Immature natural killer cell (primary cell): ENCODE data around the gene IRAK1. TPM values are rescaled to one million over a fixed set of nuclear protein-coding genes. Genes with fewer than 3 reads are reported as not detected.

ENCODE experiments used
- DNase-seq, 3 donors: peaks; one replicate each; pipeline ENCODE4 v3.0.0; 2022; ENCODE audit warnings: mixed read lengths in 1 of 3
- H3K27ac Mint-ChIP-seq, 6 donors: one replicate each; pipeline ENCODE4 v1.8.0; 2020; ENCODE audit warnings: mixed read lengths in 6 of 6, mild to moderate bottlenecking in 5 of 6, inconsistent platforms in 4 of 6, moderate library complexity in 3 of 6
- H3K27me3 Mint-ChIP-seq, 3 donors: one replicate each; pipeline ENCODE4 v1.8.0; 2020 to 2021; ENCODE audit warnings: low read depth in 3 of 3, mild to moderate bottlenecking in 3 of 3, mixed read lengths in 3 of 3, moderate library complexity in 3 of 3, inconsistent platforms in 1 of 3
- H3K36me3 Mint-ChIP-seq, 3 donors: one replicate each; pipeline ENCODE4 v1.8.0; 2020; ENCODE audit warnings: mixed read lengths in 3 of 3, inconsistent platforms in 2 of 3, mild to moderate bottlenecking in 2 of 3
- H3K4me1 Mint-ChIP-seq, 2 donors: one replicate each; pipeline ENCODE4 v1.8.0; 2020; ENCODE audit warnings: inconsistent platforms in 2 of 2, mild to moderate bottlenecking in 2 of 2, mixed read lengths in 2 of 2, moderate library complexity in 1 of 2
- H3K4me3 Mint-ChIP-seq, 5 donors: one replicate each; pipeline ENCODE4 v1.8.0; 2020; ENCODE audit warnings: mild to moderate bottlenecking in 5 of 5, mixed read lengths in 5 of 5, inconsistent platforms in 3 of 5, moderate library complexity in 3 of 5
- H3K9me3 Mint-ChIP-seq, 6 donors: one replicate each; pipeline ENCODE4 v1.8.0; 2020; ENCODE audit warnings: mild to moderate bottlenecking in 6 of 6, mixed read lengths in 6 of 6, inconsistent platforms in 4 of 6, moderate library complexity in 3 of 6
- polyA plus RNA-seq, 3 donors: library from polyadenylated mRNA; unstranded; fragments of 300-500 nt; fragmentation: Illumina TruSeq; gene quantifications; one replicate each; pipeline ENCODE4 v1.2.3, GENCODE V29; 2021

IRAK1 gene
- polyA plus RNA-seq, 3 donors from 2014 or later, result 39.0 to 81.9 (median 46.6) TPM

DNA sequence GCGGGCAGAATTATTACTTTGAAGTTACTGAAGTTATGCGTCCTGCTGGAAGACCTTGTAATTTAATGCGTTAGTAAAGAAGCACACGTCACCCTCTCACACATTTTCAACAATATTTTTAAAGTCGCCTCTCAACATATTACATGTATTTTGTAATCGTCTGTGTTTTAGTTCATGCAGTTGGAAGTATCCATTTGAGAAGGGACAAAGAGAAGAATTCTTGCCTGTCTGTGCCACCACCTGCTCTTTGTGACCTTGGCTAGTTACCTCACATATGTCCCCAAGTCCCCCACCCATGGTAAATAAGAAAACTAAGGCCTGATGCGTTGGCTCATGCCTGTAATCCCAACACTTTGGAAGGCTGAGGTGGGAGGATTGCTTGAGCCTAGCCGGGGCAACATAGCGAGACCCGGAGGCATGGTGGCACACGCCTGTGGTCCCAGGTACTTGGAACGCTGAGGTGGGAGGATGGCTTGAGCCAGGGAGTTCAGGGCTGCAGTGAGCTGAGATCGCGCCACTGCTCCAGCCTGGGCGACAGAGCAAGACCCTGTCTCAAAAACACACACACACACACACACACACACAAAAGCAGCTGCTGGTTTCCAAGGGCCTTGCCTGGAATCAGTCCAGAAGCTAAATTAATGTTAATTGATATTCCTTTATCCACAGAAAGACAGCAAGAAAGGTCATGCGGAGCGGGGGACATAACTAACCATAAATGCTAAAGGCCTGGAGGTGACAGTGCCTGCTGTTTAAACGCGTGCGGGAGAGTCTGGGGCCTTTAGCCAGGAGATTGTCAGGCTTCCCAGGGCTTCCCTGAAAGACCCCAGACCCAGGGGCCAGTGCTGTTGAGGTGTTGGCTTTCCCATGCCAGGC is 46.3 kb downstream of the IRAK1 start:
- H3K4me1 Mint-ChIP-seq, result peaks cover 29 to 43% of the 10 kb centered on the region in 2 donors
- DNase-seq, result no peak
- peaks cover 0 to 2% (median 0%) of the 10 kb centered on the region in 6 donors for H3K9me3 Mint-ChIP-seq
- H3K27me3 Mint-ChIP-seq, result peaks cover 15 to 22% (median 21%) of the 10 kb centered on the region in 3 donors
- peak overlapping the region; percentile 91 to 98 (median 96) for H3K27ac Mint-ChIP-seq
- H3K4me3 Mint-ChIP-seq, result peak overlapping the region; percentile 87 to 92 (median 90)
- no peaks in the 10 kb centered on the region for H3K36me3 Mint-ChIP-seq

DNA sequence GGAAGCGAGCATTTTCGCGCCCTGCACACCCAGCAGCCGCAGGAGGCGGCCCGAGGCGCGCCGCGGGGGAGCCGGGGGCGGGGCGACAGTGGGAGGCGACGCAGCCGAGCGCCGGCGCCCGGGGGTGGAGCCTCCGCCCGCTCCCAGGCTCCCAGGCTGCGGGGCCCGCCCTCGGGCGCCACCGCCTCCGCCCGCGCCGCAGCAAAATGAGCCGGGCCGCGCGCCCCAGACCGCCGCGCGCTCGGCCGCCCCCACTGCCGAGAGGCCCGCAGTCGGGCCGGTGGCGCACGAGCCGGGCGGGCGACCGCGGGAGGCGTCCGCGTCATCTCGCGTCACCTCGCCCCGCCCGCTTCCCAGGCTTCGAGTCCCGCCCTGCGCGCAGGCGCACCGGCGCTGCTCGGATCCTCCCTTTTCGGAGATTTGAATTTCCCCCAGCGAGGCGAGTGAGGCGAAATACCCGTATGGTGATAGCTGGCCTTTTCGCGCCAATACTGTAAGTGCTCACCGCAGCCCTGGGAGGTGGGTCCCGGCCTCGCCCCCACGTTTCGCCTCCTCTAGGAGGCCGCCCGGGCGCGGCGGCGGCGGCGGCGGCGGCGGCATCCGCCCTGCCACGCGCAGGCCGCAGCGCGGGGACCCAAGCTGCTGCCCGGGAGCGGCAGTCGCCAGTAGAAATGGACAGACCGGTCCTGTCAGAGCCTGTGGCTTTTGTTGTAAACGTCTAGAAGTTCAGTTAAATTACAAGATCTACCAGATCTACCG is 47.2 kb downstream of the IRAK1 start, which contains the start of gene TMEM187:
Gene TMEM187, plus strand, starts transcription at position 387 of the 759 bp plus-strand sequence. CDS start 9,309 bp downstream, outside the sequence.
- Mint-ChIP-seq H3K27me3 (peaks cover 15 to 22% (median 21%) of the 10 kb centered on the region in 3 donors), H3K27ac (peak within 1 kb of the TSS; percentile 98 to 100 (median 100)), H3K9me3 (peaks cover 0 to 2% (median 0%) of the 10 kb centered on the region in 6 donors), H3K4me3 (peak within 1 kb of the TSS; percentile 98 to 100 (median 100)), H3K36me3 (no peaks in the 10 kb centered on the region), H3K4me1 (peaks cover 37 to 51% of the 10 kb centered on the region in 2 donors)
- peak; percentile 91 to 95 (median 94) for DNase-seq

DNA sequence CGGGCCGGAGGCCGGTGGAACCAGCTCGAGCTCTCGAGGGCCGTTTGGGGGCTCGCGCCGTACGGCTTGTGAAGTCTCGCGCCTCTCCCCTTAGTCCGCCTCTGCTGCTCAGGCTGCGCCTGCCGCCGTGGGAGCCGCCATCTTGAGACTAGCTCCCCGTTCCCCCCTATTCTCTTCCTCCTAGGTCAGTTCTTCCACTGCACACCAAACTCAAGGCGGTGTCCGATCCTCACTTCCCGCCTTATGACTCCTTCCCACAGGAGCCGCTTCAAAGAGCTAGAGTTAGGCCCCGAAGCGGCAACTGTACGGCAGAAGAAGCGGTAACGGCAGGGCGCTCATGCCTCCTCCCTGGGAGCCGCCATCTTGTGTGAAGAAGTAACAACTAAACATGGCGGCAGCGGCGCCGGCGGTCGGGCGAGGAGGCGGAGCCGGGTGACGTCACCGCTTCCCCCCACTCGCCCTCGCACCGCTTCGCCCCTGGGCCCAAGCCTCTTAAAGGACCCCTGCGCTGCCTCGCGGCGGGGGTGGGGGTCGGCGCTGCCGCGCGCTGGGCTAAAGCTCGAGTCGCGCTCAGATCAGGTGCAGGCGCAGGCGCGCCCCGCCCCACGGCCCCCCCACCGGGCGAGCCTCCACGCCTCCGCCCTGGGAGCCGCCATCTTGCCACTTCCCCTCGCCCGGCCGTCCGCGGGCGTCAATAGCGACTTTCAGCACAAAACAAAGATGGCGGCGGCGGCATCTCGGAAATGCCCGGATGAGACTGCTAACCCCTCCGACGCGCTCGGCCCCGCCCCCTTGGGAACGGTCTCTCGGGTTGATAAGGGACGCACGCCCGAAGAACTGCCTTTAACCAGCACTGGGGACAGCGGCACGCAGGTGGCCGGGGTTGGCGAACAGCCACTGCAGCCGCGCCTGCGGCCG is 48.0 kb downstream of the IRAK1 start, which contains the start of gene HCFC1:
Gene HCFC1, minus strand, starts transcription at position 369 of the 918 bp plus-strand sequence. CDS start 978 bp downstream, outside the sequence.
- Mint-ChIP-seq H3K9me3 (peaks cover 0 to 2% (median 0%) of the 10 kb centered on the region in 6 donors), H3K4me3 (peak within 1 kb of the TSS; percentile 98 to 100 (median 100)), H3K27me3 (peaks cover 15 to 24% (median 21%) of the 10 kb centered on the region in 3 donors), H3K36me3 (no peaks in the 10 kb centered on the region), H3K4me1 (peaks cover 46 to 60% of the 10 kb centered on the region in 2 donors), H3K27ac (peak within 1 kb of the TSS; percentile 98 to 100 (median 100))
- DNase-seq, result peak; percentile 93 to 97 (median 97)

DNA sequence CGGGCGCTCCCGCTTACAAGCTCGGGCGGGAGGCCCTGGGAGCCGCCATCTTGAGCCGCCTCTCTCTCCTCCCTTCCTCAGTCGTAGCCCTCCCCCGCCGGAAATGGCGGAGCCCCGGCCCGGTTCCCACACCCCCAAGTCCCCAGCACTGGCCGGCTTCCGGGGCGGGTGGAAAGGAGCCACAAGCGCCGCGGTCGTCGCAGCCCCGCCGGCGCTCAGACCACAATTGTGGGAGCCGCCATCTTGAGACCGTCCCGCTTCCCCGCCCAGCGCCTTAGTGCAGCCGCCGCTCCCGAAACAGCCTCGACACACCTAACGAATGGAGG is 48.6 kb downstream of the IRAK1 start:
- peak overlapping the region; percentile 98 to 100 (median 100) for H3K4me3 Mint-ChIP-seq
- no peaks in the 10 kb centered on the region for H3K36me3 Mint-ChIP-seq
- H3K9me3 Mint-ChIP-seq, result peaks cover 0 to 2% (median 0%) of the 10 kb centered on the region in 6 donors
- peak; percentile 91 to 94 (median 92) for DNase-seq
- peak overlapping the region; percentile 98 to 100 (median 100) for H3K27ac Mint-ChIP-seq
- peaks cover 52 to 66% of the 10 kb centered on the region in 2 donors for H3K4me1 Mint-ChIP-seq
- H3K27me3 Mint-ChIP-seq, result peaks cover 15 to 24% (median 21%) of the 10 kb centered on the region in 3 donors

DNA sequence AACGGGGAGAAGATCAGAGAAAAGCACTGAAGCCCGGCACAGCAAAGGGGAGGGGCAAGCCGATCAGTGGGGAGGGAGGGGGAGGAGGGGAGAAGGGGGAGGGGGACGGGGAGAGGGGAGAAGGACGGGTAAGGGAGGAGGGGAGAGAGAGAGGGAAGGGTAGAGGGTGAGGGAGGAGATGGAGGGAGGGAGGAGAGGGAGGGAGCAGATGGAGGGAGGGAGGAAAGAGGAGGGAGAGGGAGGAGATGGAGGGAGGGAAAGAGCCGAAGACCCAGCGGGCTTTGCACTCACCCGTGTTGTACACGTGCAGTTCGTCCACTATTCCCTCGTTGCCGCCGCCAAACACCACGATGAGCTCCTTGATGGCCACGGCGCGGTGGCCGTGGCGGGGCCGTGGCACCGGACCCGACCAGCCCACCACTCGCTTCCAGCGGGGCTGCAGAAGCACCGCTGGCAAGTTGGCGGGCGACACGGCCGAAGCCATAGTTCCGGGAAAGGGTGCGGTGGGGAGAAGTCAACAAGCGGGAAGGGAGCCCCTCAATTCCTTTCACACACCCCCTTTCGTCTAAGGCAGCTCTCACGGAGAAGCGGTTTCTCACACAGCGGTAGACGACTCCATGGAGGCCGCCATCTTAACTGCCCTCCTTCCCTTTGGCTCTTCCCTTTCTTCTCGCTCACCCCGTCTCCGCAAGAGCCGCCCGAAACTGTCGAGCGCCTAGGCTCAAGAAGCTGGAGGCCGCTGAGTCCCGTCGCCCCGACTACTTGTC is 49.2 kb downstream of the IRAK1 start:
- peak overlapping the region; percentile 98 to 100 (median 100) for H3K4me3 Mint-ChIP-seq
- H3K4me1 Mint-ChIP-seq, result peaks cover 57 to 66% of the 10 kb centered on the region in 2 donors
- peaks cover 15 to 26% (median 21%) of the 10 kb centered on the region in 3 donors for H3K27me3 Mint-ChIP-seq
- no peaks in the 10 kb centered on the region for H3K36me3 Mint-ChIP-seq
- peak overlapping the region; percentile 98 to 100 (median 100) for H3K27ac Mint-ChIP-seq
- no peak for DNase-seq
- peaks cover 0 to 2% (median 0%) of the 10 kb centered on the region in 6 donors for H3K9me3 Mint-ChIP-seq

DNA sequence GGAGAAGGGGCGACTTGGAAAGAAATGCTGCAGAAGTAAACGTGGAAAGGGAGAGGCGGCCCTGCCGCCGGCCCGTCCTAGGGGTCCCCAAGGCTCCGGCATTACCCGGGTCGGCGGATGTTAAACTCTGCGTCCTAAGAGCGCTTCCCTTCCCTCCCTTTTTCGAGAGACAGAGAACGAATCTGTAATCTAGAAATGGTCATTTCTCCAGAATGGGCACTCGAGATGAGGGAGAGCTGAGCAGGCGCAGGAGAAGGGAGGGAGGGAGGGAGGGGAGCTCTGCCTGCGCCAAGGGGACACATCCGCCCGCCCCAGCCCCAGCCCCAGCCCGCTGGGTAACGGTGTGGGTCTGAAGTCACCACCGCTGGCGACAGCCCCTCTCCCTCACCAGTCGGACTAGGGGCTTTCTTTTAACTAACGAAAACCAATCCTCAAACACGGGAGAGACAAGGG is 49.8 kb downstream of the IRAK1 start:
- Mint-ChIP-seq H3K27ac (peak overlapping the region; percentile 93 to 100 (median 98)), H3K9me3 (peaks cover 0 to 2% (median 0%) of the 10 kb centered on the region in 6 donors), H3K36me3 (no peaks in the 10 kb centered on the region), H3K4me3 (peak overlapping the region; percentile 82 to 100 (median 98)), H3K4me1 (peaks cover 62 to 71% of the 10 kb centered on the region in 2 donors), H3K27me3 (peaks cover 15 to 26% (median 21%) of the 10 kb centered on the region in 3 donors)
- no peak for DNase-seq

DNA sequence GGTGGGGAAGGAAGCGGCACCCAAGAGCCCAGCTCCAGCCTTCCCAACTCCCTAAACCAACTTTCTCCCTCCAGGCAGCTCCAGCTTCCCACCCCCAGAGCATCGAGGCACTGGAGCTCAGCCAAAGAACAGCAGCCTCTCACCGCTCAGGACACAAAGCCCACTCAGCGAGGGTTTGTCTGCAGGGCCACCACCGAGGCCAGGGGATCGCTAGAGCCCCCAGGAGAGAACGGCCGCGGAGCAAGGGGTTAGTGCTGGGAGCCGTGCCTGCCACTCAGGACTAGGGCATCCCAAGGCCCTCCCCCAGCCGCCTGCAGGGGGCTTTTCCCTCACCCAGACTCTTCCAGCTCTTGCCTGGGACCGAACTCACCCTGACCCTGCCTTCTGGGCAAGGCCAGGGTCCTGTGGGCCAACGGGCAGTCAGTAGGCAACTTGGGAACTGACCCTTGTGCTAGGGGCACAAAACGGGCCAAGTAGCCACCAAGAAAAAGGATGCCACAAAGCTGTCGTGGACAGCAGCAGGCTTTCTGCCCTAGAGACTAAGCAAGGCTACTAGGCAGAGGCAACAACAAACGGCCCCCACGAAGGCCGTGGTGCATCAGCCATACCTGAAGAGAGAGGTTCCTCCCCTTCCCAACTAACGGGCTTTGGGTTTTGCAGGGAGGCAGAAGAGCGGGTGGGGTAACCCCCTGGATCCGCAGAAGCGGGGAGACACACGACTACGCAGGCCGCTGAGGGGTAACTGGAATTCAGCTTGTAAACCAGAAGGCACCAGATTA is 50.4 kb downstream of the IRAK1 start:
- DNase-seq, result no peak
- H3K27ac Mint-ChIP-seq, result peak overlapping the region; percentile 93 to 100 (median 95)
- peaks cover 15 to 26% (median 21%) of the 10 kb centered on the region in 3 donors for H3K27me3 Mint-ChIP-seq
- peak overlapping the region; percentile 82 to 100 (median 98) for H3K4me3 Mint-ChIP-seq
- H3K4me1 Mint-ChIP-seq, result peaks cover 58 to 71% of the 10 kb centered on the region in 2 donors
- H3K36me3 Mint-ChIP-seq, result no peaks in the 10 kb centered on the region
- H3K9me3 Mint-ChIP-seq, result no peaks in the 10 kb centered on the region

DNA sequence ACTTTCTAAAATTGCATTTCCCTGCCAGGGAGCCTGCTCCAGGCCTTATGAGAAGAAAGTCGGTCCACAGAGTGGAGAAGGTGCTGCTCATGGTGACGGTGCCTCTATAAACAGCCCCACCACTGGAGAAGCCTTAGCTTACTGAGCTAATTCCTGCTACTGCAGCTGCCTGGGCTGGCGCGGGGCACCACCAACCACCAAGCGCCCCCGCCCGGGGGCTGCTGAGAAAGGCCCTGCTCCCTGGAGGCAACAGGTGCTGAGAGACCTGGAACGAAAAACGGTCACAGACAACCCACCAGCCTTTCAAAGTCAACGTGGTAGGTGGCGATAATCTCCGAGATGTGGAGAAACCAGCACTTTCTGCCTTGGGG is 51.0 kb downstream of the IRAK1 start:
- H3K9me3 Mint-ChIP-seq, result no peaks in the 10 kb centered on the region

DNA sequence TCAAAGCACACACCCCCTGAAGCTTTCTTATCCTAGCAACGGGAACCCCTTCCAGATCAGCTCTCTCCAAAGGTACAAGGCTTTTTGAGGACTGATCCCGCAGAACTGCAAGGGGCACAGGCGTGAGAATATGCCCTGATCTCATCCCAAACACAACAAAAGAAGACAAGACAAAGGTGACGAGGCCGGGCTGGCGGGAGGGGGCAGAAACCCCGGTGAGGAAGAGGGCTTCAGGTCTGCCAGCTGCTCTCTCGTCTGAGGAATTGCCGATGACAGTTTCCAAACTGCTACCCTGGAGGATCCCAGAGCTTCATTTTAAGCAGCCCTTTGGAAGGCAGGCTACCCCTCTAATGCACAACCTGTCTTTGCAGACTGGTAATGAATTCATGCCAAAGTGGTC is 51.4 kb downstream of the IRAK1 start:
- peaks cover 15 to 22% (median 21%) of the 10 kb centered on the region in 3 donors for H3K27me3 Mint-ChIP-seq
- no peak for DNase-seq
- H3K4me1 Mint-ChIP-seq, result peaks cover 50 to 63% of the 10 kb centered on the region in 2 donors
- H3K36me3 Mint-ChIP-seq, result no peaks in the 10 kb centered on the region
- peak overlapping the region; percentile 93 to 100 (median 96) for H3K27ac Mint-ChIP-seq
- H3K9me3 Mint-ChIP-seq, result no peaks in the 10 kb centered on the region
- peak overlapping the region; percentile 82 to 100 (median 98) for H3K4me3 Mint-ChIP-seq

More for the DNA sequence above, 51.0 kb downstream of the IRAK1 start:
- H3K27me3 Mint-ChIP-seq, result peaks cover 15 to 26% (median 21%) of the 10 kb centered on the region in 3 donors
- peak overlapping the region; percentile 82 to 100 (median 98) for H3K4me3 Mint-ChIP-seq
- H3K36me3 Mint-ChIP-seq, result no peaks in the 10 kb centered on the region
- H3K4me1 Mint-ChIP-seq, result peaks cover 53 to 68% of the 10 kb centered on the region in 2 donors
- DNase-seq, result no peak
- H3K27ac Mint-ChIP-seq, result peak overlapping the region; percentile 93 to 100 (median 96)

DNA sequence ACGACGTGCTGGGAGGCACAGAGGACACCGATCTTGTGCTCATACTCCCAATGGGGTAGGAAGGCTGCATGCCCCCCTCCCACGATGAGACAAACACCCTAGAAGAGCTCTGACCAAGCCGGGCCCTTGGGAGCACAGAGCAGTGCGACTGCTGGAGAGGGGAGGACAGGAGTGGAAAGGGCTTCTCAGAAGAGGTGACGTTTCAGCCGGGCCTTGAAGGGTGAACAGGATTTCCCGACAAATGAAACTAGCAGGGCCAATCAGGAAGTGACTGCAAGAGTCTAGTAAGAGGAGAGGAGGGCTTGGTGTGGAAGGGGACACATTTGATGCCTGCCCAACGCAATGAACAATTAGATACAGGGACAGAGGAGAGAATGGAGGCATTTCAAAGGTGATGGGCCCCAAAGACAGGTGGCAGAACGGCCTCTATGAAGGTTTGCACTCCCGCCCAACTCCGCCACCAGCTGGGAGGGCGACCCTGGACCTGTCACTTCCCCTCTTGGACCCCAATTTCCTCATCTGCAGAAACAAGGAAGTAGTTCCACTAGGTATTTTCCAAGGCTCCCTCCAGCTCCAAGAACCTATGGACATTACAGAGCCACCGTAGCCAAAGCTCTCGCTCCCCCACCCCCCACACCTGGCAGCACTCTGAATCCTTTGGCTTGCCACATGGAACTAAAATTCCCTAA is 52.0 kb downstream of the IRAK1 start:
- H3K9me3 Mint-ChIP-seq, result no peaks in the 10 kb centered on the region
- peaks cover 15 to 18% (median 16%) of the 10 kb centered on the region in 3 donors for H3K27me3 Mint-ChIP-seq
- peak overlapping the region; percentile 82 to 100 (median 98) for H3K4me3 Mint-ChIP-seq
- H3K36me3 Mint-ChIP-seq, result peaks cover 0 to 1% (median 0%) of the 10 kb centered on the region in 3 donors
- peak in 2 of 3 donors; percentile 39 to 49 for DNase-seq
- H3K27ac Mint-ChIP-seq, result peak overlapping the region; percentile 93 to 100 (median 96)
- H3K4me1 Mint-ChIP-seq, result peaks cover 46 to 58% of the 10 kb centered on the region in 2 donors
